ENCODE data around the gene MOCS3.

The MOCS3 gene

GRCh38 chr20:50958615-50959542, at the start of gene MOCS3:
Gene MOCS3, plus strand, starts transcription at chr20:50958818. Its CDS starts 25 bp downstream, at chr20:50958843.
- no peak for TF ChIP-seq CTCF (IDR thresholded peaks at IDR 0.05; ENCODE audit: low read depth, low read length, missing control alignments)
- DNase-seq (ENCODE audit: extremely low read depth, low read depth), result peak; percentile 82
- peak within 1 kb of the TSS; percentile 99 for H3K4me3 ChIP-seq (replicated peaks; ENCODE audit: low read depth, low read length)

GRCh38 chr20:50909413-50909812, 49.2 kb upstream of the MOCS3 start:
- no peak for TF ChIP-seq CTCF (IDR thresholded peaks at IDR 0.05; ENCODE audit: low read depth, low read length, missing control alignments)
- no peak for DNase-seq (ENCODE audit: extremely low read depth, low read depth)
- H3K4me3 ChIP-seq (replicated peaks; ENCODE audit: low read depth, low read length), result no peak overlapping the region

- TF ChIP-seq CTCF (IDR thresholded peaks at IDR 0.05; ENCODE audit: low read depth, low read length, missing control alignments), result no peak
- DNase-seq (ENCODE audit: extremely low read depth, low read depth), result peak; percentile 85
- no peak overlapping the region for H3K4me3 ChIP-seq (replicated peaks; ENCODE audit: low read depth, low read length)
Observed at GRCh38 chr20:50911030-50911429, 47.6 kb upstream of the MOCS3 start.

GRCh38 chr20:50911716-50912115, 46.9 kb upstream of the MOCS3 start:
- DNase-seq (ENCODE audit: extremely low read depth, low read depth), result no peak
- TF ChIP-seq CTCF (IDR thresholded peaks at IDR 0.05; ENCODE audit: low read depth, low read length, missing control alignments), result no peak
- H3K4me3 ChIP-seq (replicated peaks; ENCODE audit: low read depth, low read length), result 0 out of 2 replicates have a peak overlapping the region, but pooled peaks have one; percentile 3

GRCh38 chr20:50913690-50914375, 44.8 kb upstream of the MOCS3 start:
- no peak for TF ChIP-seq CTCF (IDR thresholded peaks at IDR 0.05; ENCODE audit: low read depth, low read length, missing control alignments)
- DNase-seq (ENCODE audit: extremely low read depth, low read depth), result peak; percentile 65
- no peak overlapping the region for H3K4me3 ChIP-seq (replicated peaks; ENCODE audit: low read depth, low read length)

- H3K4me3 ChIP-seq (replicated peaks; ENCODE audit: low read depth, low read length), result no peak overlapping the region
- DNase-seq (ENCODE audit: extremely low read depth, low read depth), result no peak
- TF ChIP-seq CTCF (IDR thresholded peaks at IDR 0.05; ENCODE audit: low read depth, low read length, missing control alignments), result no peak
Observed at GRCh38 chr20:50915424-50915823, 43.2 kb upstream of the MOCS3 start.
